Esophagus muscularis mucosa (tissue), 4 donors: ENCODE results near the gene ZDHHC22. TPM values are rescaled to one million over a fixed set of nuclear protein-coding genes. Genes with fewer than 3 reads are reported as not detected.
A peak's percentile ranks its signal among the peaks of the same experiment; 100 is the strongest.

Experiments used
- DNase-seq: peaks from one replicate; pipeline ENCODE4 v3.0.0-alpha.2; 2017; ENCODE audit errors: extremely low spot score
- H3K27ac ChIP-seq, 4 donors: fragments of 200-600 bp; sonication (generic); replicated peaks in 1 of 4; 1 replicate in 3 of 4; 2 replicates in 1 of 4; pipeline ENCODE4 v1.5.1; 2016 to 2019; ENCODE audit warnings: mild to moderate bottlenecking in 1 of 4
- H3K27me3 ChIP-seq, 4 donors: fragments of 200-600 bp; sonication (generic); one replicate each; pipeline versions ENCODE4 v1.5.1 to v1.6.0; 2016 to 2019
- H3K36me3 ChIP-seq, 4 donors: fragments of 200-600 bp; sonication (generic); one replicate each; pipeline ENCODE4 v1.5.1; 2016 to 2019
- H3K4me1 ChIP-seq, 4 donors: fragments of 200-600 bp; sonication (generic); one replicate each; pipeline ENCODE4 v1.5.1; 2016 to 2019
- H3K4me3 ChIP-seq, 4 donors: fragments of 200-600 bp; sonication (generic); 1 replicate in 2 of 4; 2 replicates in 2 of 4; pipeline ENCODE4 v1.5.1; 2016 to 2019; ENCODE audit warnings: mild to moderate bottlenecking in 4 of 4, moderate library complexity in 1 of 4
- H3K9me3 ChIP-seq, 4 donors: fragments of 200-600 bp; sonication (generic); 1 replicate in 3 of 4; 2 replicates in 1 of 4; pipeline ENCODE4 v1.5.1; 2016 to 2019
- EP300 ChIP-seq: sonication (generic); formaldehyde crosslinking; IDR thresholded peaks from one replicate; pipeline ENCODE4 v1.6.1; 2017; ENCODE audit warnings: antibody characterized with exemption
- POLR2A ChIP-seq: fragments of 450-650 bp; IDR thresholded peaks from one replicate; pipeline ENCODE4 v1.6.1; 2017; ENCODE audit warnings: antibody characterized with exemption, moderate library complexity, mild to moderate bottlenecking, low read depth
- POLR2AphosphoS5 ChIP-seq, 2 donors: sonication (generic); formaldehyde crosslinking; IDR thresholded peaks; one replicate each; pipeline ENCODE4 v1.6.1; 2017; ENCODE audit warnings: antibody characterized with exemption in 2 of 2
- WGBS: methylation state at CpG from one replicate; pipeline ENCODE4 v1.1.5; 2018; 5-methylcytosine and 5-hydroxymethylcytosine counted together
- intact Hi-C: fragments of 100-400 bp; cut with DNase I; formaldehyde crosslinking; loops from one replicate; pipeline ENCODE4 v1.15.1; 2023
- total RNA-seq, 4 donors: library from RNA; depleted of rRNA; stranded (reverse); fragments of >200 nt; gene quantifications; one replicate each; pipeline versions ENCODE4 v1.1.0 to v1.2.1, GENCODE V29; 2016
- TF ChIP-seq, protein P1 (sequence below), 3 experiments: fragments of 200-600 bp in 2 of 3; fragments of 450-650 bp in 1 of 3; sonication (generic) in 2 of 3; IDR thresholded peaks; one replicate each; pipeline ENCODE4 v1.5.1; 2017 to 2019; ENCODE audit warnings: antibody characterized with exemption in 3 of 3, mild to moderate bottlenecking in 2 of 3, moderate library complexity in 1 of 3

ZDHHC22 gene
- total RNA-seq, 4 donors from 2014 or later, result 0.13 TPM; not detected in 3

DNA sequence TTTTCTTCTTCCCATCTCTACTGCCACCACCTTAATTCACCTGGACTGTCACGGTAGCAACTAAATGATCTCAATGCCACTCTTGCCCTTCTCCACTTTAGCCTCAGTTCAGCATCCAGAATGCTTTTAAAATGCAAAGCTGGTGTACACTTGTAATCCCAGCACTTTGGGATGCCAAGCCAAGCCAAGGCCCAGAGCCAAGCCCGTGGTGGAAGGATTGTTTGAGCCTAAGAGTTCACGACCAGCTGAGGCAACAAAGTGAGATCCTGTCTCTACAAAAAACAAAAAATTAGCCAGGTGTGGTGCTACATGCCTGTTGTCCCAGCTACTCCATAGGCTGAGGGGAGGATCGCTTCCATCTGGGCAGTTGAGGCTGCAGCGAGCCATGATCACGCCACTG, 37.6 kb downstream of the ZDHHC22 start:
- peaks cover 4 to 36% (median 26%) of the 10 kb centered on the region in 4 donors for H3K36me3 ChIP-seq
- H3K4me1 ChIP-seq, result peaks cover 75 to 100% (median 93%) of the 10 kb centered on the region in 4 donors
- intact Hi-C loops, result no loop called here
- WGBS, result 83% methylated on average over 6 of the region's 6 CpGs
- H3K27ac ChIP-seq, result peak overlapping the region; percentile 61 to 98 (median 97)
- H3K9me3 ChIP-seq, result no peaks in the 10 kb centered on the region
- no peak for TF ChIP-seq POLR2AphosphoS5 (IDR thresholded peaks at IDR 0.05)
- no peak for TF ChIP-seq EP300
- TF ChIP-seq, protein P1, sequence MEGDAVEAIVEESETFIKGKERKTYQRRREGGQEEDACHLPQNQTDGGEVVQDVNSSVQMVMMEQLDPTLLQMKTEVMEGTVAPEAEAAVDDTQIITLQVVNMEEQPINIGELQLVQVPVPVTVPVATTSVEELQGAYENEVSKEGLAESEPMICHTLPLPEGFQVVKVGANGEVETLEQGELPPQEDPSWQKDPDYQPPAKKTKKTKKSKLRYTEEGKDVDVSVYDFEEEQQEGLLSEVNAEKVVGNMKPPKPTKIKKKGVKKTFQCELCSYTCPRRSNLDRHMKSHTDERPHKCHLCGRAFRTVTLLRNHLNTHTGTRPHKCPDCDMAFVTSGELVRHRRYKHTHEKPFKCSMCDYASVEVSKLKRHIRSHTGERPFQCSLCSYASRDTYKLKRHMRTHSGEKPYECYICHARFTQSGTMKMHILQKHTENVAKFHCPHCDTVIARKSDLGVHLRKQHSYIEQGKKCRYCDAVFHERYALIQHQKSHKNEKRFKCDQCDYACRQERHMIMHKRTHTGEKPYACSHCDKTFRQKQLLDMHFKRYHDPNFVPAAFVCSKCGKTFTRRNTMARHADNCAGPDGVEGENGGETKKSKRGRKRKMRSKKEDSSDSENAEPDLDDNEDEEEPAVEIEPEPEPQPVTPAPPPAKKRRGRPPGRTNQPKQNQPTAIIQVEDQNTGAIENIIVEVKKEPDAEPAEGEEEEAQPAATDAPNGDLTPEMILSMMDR (IDR thresholded peaks at IDR 0.05), result no peak
- TF ChIP-seq POLR2A, result no peak
- no peak for DNase-seq
- H3K27me3 ChIP-seq, result no peaks in the 10 kb centered on the region
- no peak overlapping the region for H3K4me3 ChIP-seq

DNA sequence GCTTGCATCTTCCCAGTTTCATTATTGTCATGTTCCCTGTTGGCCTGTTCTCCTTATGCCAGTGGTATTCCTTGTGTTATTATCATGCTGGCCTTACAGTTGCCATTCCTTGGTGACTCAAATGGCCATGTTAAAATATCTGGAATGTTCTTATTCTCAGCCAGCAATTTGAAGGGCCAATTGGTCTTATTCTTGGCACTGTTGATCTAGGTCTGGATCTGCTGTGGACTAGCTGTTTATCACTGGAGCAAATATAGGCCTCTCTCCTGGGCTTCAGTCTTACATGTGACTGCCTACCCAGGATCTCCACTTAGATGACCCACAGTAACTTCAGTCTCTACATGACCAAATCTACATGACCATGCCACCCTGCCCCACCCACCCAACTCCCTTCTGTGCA, 38.1 kb downstream of the ZDHHC22 start:
- H3K27ac ChIP-seq, result peak overlapping the region; percentile 61 to 98 (median 97)
- peaks cover 0 to 31% (median 22%) of the 10 kb centered on the region in 4 donors for H3K36me3 ChIP-seq
- intact Hi-C loops, result no loop called here
- DNase-seq, result no peak
- H3K4me3 ChIP-seq, result no peak overlapping the region
- peaks cover 75 to 98% (median 93%) of the 10 kb centered on the region in 4 donors for H3K4me1 ChIP-seq
- H3K27me3 ChIP-seq, result no peaks in the 10 kb centered on the region
- no peak for TF ChIP-seq POLR2AphosphoS5 (IDR thresholded peaks at IDR 0.05)
- TF ChIP-seq, protein P1 (IDR thresholded peaks at IDR 0.05), result no peak
- TF ChIP-seq POLR2A, result no peak
- TF ChIP-seq EP300, result no peak
- no peaks in the 10 kb centered on the region for H3K9me3 ChIP-seq

DNA sequence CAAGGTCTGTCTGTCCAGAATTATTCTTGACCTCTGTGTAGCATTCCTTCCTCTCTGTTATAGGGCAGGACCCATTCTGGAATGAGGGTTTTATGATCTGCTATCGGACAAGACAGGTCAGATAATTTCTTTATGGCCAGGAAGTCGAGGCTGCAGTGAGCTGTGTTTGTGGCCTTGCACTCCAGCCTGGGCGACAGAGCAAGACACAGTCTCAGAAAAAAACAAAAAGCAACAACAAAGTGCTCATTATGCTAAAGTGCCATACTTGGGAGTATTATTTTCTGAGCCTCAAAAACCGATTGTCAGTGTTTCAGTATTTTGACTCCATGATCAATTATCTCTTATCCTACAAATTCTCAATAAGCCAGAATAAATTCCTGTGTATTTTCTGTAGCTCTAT, 39.4 kb downstream of the ZDHHC22 start:
- intact Hi-C loops, result no loop called here
- no peak for TF ChIP-seq EP300
- TF ChIP-seq POLR2A, result no peak
- TF ChIP-seq, protein P1 (IDR thresholded peaks at IDR 0.05), result no peak
- TF ChIP-seq POLR2AphosphoS5 (IDR thresholded peaks at IDR 0.05), result no peak
- Histone ChIP-seq H3K4me1 (peaks cover 75 to 88% (median 86%) of the 10 kb centered on the region in 4 donors), H3K9me3 (no peaks in the 10 kb centered on the region), H3K27ac (peak overlapping the region; percentile 96 to 99 (median 98)), H3K27me3 (no peaks in the 10 kb centered on the region), H3K36me3 (peaks cover 0 to 19% (median 13%) of the 10 kb centered on the region in 4 donors), H3K4me3 (no peak overlapping the region)
- WGBS, result 80% methylated on average over 4 of the region's 4 CpGs
- no peak for DNase-seq

DNA sequence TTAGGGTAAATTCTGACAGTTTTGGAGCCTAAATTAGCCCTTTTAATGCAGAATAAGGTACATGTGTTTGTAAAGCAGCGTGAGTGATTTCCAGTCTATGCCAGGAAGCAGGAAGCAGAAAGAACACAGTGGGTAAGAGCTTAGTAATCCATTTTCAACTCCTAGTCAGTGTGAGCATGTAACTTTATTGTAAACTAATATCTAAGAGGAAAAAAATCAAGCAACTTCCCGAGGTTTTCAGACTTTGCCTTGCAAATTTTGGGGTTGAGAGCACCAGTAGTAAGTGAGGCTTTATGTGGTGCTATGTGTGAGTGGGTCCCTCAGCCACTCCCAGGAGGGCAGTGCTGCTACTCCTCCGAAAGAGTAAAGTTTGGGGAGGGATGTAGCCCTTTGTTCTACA, 40.6 kb downstream of the ZDHHC22 start:
- Histone ChIP-seq H3K27me3 (no peaks in the 10 kb centered on the region), H3K36me3 (peaks cover 0 to 7% (median 2%) of the 10 kb centered on the region in 4 donors), H3K4me1 (peaks cover 76 to 86% (median 86%) of the 10 kb centered on the region in 4 donors), H3K4me3 (peak overlapping the region in 2 of 4 donors; percentile 1 to 77), H3K9me3 (no peaks in the 10 kb centered on the region), H3K27ac (peak overlapping the region; percentile 96 to 99 (median 98))
- 40% methylated on average over 3 of the region's 3 CpGs for WGBS
- intact Hi-C loops, result no loop called here
- no peak for DNase-seq
- TF ChIP-seq EP300, result no peak
- TF ChIP-seq, protein P1 (IDR thresholded peaks at IDR 0.05), result no peak
- no peak for TF ChIP-seq POLR2AphosphoS5 (IDR thresholded peaks at IDR 0.05)
